ENCODE results near the gene C2CD2.

The C2CD2 gene

GRCh38 chr21:41903559-41904351, 50.1 kb downstream of the C2CD2 start:
- no peak overlapping the region for H3K4me3 Mint-ChIP-seq
- peaks cover 8% of the 10 kb centered on the region for H3K4me1 Mint-ChIP-seq (ENCODE audit: low read depth)
- H3K36me3 Mint-ChIP-seq (ENCODE audit: low read depth): peaks cover 2% of the 10 kb centered on the region
- H3K9me3 Mint-ChIP-seq: no peaks in the 10 kb centered on the region
- H3K27me3 Mint-ChIP-seq (ENCODE audit: low read depth): no peaks in the 10 kb centered on the region
- H3K27ac Mint-ChIP-seq: no peak overlapping the region

DNA sequence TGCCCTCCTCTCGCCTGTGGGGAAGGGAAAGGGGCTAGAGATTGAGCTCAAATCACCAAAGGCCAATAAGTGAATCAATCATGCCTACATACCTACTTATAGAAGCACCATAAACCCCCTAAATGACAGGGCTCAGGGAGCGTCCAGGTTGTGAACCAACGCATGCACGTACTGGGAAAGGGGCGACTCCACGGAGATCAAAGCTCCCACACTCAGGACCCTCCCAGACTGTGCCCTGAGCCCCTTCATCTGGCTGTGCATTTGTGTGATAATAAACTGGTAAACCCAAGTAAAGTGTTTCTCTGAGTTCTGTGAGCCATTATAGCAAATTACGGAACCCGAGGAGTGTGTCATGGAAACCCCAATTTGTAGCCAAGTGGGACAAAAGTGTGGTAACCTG, 50.9 kb downstream of the C2CD2 start:
- Mint-ChIP-seq H3K9me3 (no peaks in the 10 kb centered on the region), H3K27me3 (ENCODE audit: low read depth) (no peaks in the 10 kb centered on the region), H3K27ac (no peak overlapping the region), H3K4me3 (no peak overlapping the region), H3K4me1 (ENCODE audit: low read depth) (peaks cover 8% of the 10 kb centered on the region), H3K36me3 (ENCODE audit: low read depth) (peaks cover 2% of the 10 kb centered on the region)

GRCh38 chr21:41901782-41902181, 52.0 kb downstream of the C2CD2 start:
- Mint-ChIP-seq H3K36me3 (ENCODE audit: low read depth) (peaks cover 2% of the 10 kb centered on the region), H3K4me3 (no peak overlapping the region), H3K27me3 (ENCODE audit: low read depth) (no peaks in the 10 kb centered on the region), H3K9me3 (no peaks in the 10 kb centered on the region), H3K4me1 (ENCODE audit: low read depth) (peaks cover 8% of the 10 kb centered on the region), H3K27ac (no peak overlapping the region)

DNA sequence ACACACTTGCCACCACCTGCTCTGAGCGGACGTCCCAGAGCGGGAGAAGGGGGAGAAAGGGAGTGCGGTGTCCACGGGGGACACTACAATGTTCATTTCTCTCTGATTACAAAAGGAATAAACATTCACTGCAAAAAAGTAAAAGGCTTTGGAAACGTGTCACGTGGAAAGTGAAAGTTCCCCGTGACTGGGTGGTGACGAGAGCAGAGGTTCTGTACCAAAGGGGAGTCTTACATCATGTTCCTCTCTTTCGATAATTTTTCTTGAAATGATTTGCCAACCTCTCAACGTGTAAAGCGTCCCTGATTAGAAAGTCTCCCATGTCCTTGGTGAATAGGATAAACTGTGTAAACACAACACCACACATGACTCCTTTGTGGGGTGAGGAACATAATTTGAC, 52.7 kb downstream of the C2CD2 start:
- peaks cover 9% of the 10 kb centered on the region for H3K4me1 Mint-ChIP-seq (ENCODE audit: low read depth)
- no peaks in the 10 kb centered on the region for H3K9me3 Mint-ChIP-seq
- no peak overlapping the region for H3K27ac Mint-ChIP-seq
- no peaks in the 10 kb centered on the region for H3K27me3 Mint-ChIP-seq (ENCODE audit: low read depth)
- H3K36me3 Mint-ChIP-seq (ENCODE audit: low read depth): peaks cover 2% of the 10 kb centered on the region
- H3K4me3 Mint-ChIP-seq: no peak overlapping the region

- Mint-ChIP-seq H3K27me3 (ENCODE audit: low read depth) (no peaks in the 10 kb centered on the region), H3K36me3 (ENCODE audit: low read depth) (peaks cover 2% of the 10 kb centered on the region)
Measured at GRCh38 chr21:41900401-41900800, 53.4 kb downstream of the C2CD2 start.

GRCh38 chr21:41899426-41900202, 54.2 kb downstream of the C2CD2 start:
- H3K4me1 Mint-ChIP-seq (ENCODE audit: low read depth): peaks cover 15% of the 10 kb centered on the region
- H3K36me3 Mint-ChIP-seq (ENCODE audit: low read depth): peaks cover 2% of the 10 kb centered on the region
- H3K27me3 Mint-ChIP-seq (ENCODE audit: low read depth): no peaks in the 10 kb centered on the region
- H3K4me3 Mint-ChIP-seq: no peak overlapping the region
- H3K9me3 Mint-ChIP-seq: no peaks in the 10 kb centered on the region
- peak overlapping the region; percentile 50 for H3K27ac Mint-ChIP-seq

More at GRCh38 chr21:41900401-41900800, 53.4 kb downstream of the C2CD2 start:
- H3K9me3 Mint-ChIP-seq: no peaks in the 10 kb centered on the region
- H3K27ac Mint-ChIP-seq: no peak overlapping the region
- H3K4me3 Mint-ChIP-seq: no peak overlapping the region
- peaks cover 15% of the 10 kb centered on the region for H3K4me1 Mint-ChIP-seq (ENCODE audit: low read depth)

DNA sequence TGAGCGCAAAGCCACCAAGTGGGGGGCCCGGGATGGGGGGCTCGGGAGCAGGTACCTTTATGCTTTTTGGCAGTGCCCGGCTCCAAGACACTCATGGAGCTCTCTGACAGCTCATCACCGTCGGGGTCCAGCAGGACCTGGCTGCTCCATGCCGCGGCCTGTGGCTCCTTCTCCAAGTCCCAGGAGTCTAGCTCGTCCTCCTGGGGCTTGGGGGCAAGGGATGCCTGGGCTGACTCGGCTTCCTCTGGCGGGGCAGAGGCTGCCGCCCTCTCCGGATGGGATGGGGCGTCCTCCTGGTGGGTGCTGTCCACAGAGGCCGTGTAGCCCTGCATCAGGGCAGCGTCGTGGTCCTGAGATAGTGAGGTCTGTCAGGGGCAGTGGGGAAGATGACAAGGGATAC, 54.8 kb downstream of the C2CD2 start:
- Mint-ChIP-seq H3K4me3 (no peak overlapping the region), H3K4me1 (ENCODE audit: low read depth) (peaks cover 15% of the 10 kb centered on the region), H3K27me3 (ENCODE audit: low read depth) (no peaks in the 10 kb centered on the region), H3K36me3 (ENCODE audit: low read depth) (peaks cover 2% of the 10 kb centered on the region), H3K9me3 (no peaks in the 10 kb centered on the region), H3K27ac (peak overlapping the region; percentile 50)

GRCh38 chr21:41897700-41898099, 56.1 kb downstream of the C2CD2 start:
- peaks cover 2% of the 10 kb centered on the region for H3K36me3 Mint-ChIP-seq (ENCODE audit: low read depth)
- H3K4me3 Mint-ChIP-seq: no peak overlapping the region
- no peak overlapping the region for H3K27ac Mint-ChIP-seq
- no peaks in the 10 kb centered on the region for H3K9me3 Mint-ChIP-seq
- H3K27me3 Mint-ChIP-seq (ENCODE audit: low read depth): no peaks in the 10 kb centered on the region
- peaks cover 15% of the 10 kb centered on the region for H3K4me1 Mint-ChIP-seq (ENCODE audit: low read depth)

DNA sequence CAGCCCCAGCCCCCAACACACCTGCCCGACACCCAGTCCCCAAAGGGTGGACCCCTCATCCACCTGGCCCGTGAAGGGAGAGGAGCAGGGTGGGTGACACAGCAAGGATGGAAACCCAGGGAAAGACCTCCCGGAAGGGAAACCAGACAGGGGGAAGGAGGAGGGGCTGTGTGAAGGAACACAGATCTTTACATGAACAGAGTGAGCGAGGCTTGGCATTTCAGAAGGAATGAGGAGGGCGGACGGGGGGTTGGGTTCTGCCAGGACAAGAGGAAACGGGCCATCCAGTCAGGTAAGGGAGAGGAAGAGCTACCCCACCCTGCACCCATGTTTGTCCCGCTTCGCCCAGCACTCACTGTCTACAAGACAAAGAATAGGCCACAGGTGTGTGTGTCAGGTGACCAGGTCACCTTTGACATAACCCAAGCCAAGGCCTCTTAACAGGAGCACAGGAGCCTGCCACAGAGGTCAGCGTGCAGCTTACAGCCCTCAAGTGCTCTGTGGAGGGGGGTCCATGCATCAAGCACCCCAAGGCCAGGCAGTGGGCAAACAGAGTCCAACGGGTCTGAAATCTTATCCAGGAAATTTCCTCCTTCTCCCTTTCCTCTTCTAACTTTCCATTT, 56.7 kb downstream of the C2CD2 start:
- peaks cover 15% of the 10 kb centered on the region for H3K4me1 Mint-ChIP-seq (ENCODE audit: low read depth)
- no peak overlapping the region for H3K27ac Mint-ChIP-seq
- H3K9me3 Mint-ChIP-seq: no peaks in the 10 kb centered on the region
- H3K27me3 Mint-ChIP-seq (ENCODE audit: low read depth): no peaks in the 10 kb centered on the region
- peaks cover 2% of the 10 kb centered on the region for H3K36me3 Mint-ChIP-seq (ENCODE audit: low read depth)
- no peak overlapping the region for H3K4me3 Mint-ChIP-seq

DNA sequence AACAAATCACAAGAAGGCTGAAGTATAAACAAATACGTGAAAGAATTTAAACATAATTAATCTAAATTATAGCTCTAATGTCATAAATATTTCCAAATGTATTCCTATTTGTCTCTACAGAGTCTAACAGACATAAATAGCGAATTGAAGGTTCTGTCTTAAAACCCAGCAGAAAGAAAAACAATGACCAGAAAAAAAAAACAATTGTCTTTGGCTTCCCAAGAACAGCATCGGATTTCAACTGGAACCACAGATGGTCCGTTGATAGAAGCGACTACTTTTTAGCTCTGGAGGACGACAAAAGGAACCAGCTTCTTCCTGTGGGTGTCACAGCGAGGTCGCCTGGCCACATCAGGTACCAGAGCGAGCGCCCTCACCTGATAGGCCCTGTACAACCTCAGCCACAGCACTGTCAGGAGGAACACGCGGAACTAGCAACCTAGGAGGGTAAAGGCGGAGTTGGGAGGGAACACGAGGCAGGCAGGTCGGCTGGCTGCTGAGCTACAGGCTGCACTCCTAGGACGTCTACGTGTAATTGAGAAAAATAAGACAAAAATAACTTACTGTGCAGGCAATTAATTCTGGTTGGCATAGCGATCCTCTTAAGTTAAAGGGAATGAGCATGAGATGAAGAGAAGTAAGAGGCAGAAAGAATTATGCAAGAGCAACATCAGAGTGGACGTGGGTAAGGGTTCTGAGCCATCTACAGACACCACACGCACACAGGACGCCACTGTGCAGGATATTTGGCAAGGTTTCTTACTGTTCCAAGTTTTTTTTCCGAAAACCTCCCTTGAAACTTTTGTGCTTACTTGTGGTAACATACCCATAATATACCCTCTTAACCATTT, 58.0 kb downstream of the C2CD2 start:
- no peak overlapping the region for H3K4me3 Mint-ChIP-seq
- H3K36me3 Mint-ChIP-seq (ENCODE audit: low read depth): no peaks in the 10 kb centered on the region
- no peak overlapping the region for H3K27ac Mint-ChIP-seq
- no peaks in the 10 kb centered on the region for H3K27me3 Mint-ChIP-seq (ENCODE audit: low read depth)
- H3K9me3 Mint-ChIP-seq: no peaks in the 10 kb centered on the region
- peaks cover 15% of the 10 kb centered on the region for H3K4me1 Mint-ChIP-seq (ENCODE audit: low read depth)

GRCh38 chr21:41894922-41895557, 58.8 kb downstream of the C2CD2 start:
- Mint-ChIP-seq H3K27me3 (ENCODE audit: low read depth) (no peaks in the 10 kb centered on the region), H3K9me3 (no peaks in the 10 kb centered on the region), H3K4me1 (ENCODE audit: low read depth) (peaks cover 13% of the 10 kb centered on the region), H3K4me3 (no peak overlapping the region), H3K36me3 (ENCODE audit: low read depth) (no peaks in the 10 kb centered on the region), H3K27ac (no peak overlapping the region)

GRCh38 chr21:41894511-41894910, 59.3 kb downstream of the C2CD2 start:
- Mint-ChIP-seq H3K4me3 (no peak overlapping the region), H3K9me3 (no peaks in the 10 kb centered on the region), H3K27me3 (ENCODE audit: low read depth) (no peaks in the 10 kb centered on the region), H3K36me3 (ENCODE audit: low read depth) (no peaks in the 10 kb centered on the region), H3K4me1 (ENCODE audit: low read depth) (peaks cover 11% of the 10 kb centered on the region), H3K27ac (no peak overlapping the region)

DNA sequence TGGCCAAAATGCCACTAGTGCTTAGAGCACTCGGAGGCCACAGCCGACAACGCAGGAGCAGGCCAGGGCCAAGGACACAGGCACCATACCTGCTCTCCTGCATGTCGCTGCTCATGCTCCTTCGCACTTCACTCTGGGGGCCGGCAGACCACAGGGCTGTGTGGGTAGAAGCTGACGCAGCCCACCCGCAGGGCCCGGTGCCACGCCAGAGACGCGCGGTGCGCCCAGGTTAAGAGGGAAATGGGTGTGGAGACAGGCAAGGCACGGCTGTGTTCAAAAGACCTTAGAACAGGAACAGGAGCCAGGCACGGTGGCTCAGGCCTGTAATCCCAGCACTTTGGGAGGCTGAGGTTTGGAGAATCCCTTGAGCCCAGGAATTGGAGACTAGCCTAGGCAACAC, 61.1 kb downstream of the C2CD2 start:
- Mint-ChIP-seq H3K4me3 (no peak overlapping the region), H3K27ac (no peak overlapping the region), H3K4me1 (ENCODE audit: low read depth) (peaks cover 6% of the 10 kb centered on the region), H3K27me3 (ENCODE audit: low read depth) (no peaks in the 10 kb centered on the region), H3K9me3 (no peaks in the 10 kb centered on the region), H3K36me3 (ENCODE audit: low read depth) (no peaks in the 10 kb centered on the region)

- H3K27ac Mint-ChIP-seq: no peak overlapping the region
- H3K9me3 Mint-ChIP-seq: no peaks in the 10 kb centered on the region
- peaks cover 6% of the 10 kb centered on the region for H3K4me1 Mint-ChIP-seq (ENCODE audit: low read depth)
- no peak overlapping the region for H3K4me3 Mint-ChIP-seq
- H3K36me3 Mint-ChIP-seq (ENCODE audit: low read depth): no peaks in the 10 kb centered on the region
- H3K27me3 Mint-ChIP-seq (ENCODE audit: low read depth): no peaks in the 10 kb centered on the region
Measured at GRCh38 chr21:41891132-41891531, 62.7 kb downstream of the C2CD2 start.
